ENCODE results near the gene SGMS1.

The SGMS1 gene

DNA sequence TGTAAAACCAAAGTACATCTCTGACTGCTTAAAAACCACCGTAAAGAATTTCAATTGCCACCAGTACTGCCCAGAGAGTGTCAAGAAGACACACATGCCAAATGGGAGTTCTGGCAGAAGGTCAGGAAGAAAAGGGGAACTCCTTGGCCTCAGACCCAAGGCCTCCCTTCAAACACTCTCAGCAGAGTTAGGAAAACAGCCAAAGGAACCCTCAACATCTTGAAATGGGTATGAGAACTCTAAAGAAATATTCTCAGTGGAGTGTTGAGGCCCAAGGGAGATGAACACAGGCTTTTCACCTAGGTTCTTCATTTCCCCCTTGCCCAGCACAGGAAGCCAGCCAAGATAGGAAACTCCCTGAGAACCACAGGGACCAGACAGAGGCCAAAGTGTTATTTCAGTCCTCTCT lies 276.4 kb downstream of the SGMS1 start:
- no peak for DNase-seq (ENCODE audit: extremely low read depth, low read depth)
- TF ChIP-seq, protein P1, sequence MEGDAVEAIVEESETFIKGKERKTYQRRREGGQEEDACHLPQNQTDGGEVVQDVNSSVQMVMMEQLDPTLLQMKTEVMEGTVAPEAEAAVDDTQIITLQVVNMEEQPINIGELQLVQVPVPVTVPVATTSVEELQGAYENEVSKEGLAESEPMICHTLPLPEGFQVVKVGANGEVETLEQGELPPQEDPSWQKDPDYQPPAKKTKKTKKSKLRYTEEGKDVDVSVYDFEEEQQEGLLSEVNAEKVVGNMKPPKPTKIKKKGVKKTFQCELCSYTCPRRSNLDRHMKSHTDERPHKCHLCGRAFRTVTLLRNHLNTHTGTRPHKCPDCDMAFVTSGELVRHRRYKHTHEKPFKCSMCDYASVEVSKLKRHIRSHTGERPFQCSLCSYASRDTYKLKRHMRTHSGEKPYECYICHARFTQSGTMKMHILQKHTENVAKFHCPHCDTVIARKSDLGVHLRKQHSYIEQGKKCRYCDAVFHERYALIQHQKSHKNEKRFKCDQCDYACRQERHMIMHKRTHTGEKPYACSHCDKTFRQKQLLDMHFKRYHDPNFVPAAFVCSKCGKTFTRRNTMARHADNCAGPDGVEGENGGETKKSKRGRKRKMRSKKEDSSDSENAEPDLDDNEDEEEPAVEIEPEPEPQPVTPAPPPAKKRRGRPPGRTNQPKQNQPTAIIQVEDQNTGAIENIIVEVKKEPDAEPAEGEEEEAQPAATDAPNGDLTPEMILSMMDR (IDR thresholded peaks at IDR 0.05; ENCODE audit: low read depth, low read length, missing control alignments), result no peak
- no peak overlapping the region for H3K4me3 ChIP-seq (replicated peaks; ENCODE audit: low read depth, low read length)

DNA sequence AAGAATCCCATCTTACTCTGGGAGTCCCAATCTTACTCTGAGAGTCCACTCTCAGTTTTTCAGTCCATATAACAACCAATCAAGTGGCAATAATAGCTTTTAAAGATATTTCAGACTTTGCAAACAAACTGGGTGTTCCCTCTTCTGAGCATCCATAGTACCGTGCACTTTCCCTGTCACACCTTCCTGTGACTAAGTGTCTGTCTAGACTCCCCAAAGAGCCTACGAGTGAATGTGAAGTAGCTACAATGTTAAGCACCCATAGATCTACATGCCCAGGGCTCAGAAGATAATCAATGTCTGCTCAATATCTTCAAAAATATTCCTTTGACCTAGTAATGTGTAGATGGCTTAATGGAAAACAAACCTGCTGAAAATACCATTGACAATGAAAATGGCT lies 276.8 kb downstream of the SGMS1 start:
- TF ChIP-seq, protein P1 (IDR thresholded peaks at IDR 0.05; ENCODE audit: low read depth, low read length, missing control alignments), result no peak
- no peak for DNase-seq (ENCODE audit: extremely low read depth, low read depth)
- no peak overlapping the region for H3K4me3 ChIP-seq (replicated peaks; ENCODE audit: low read depth, low read length)

DNA sequence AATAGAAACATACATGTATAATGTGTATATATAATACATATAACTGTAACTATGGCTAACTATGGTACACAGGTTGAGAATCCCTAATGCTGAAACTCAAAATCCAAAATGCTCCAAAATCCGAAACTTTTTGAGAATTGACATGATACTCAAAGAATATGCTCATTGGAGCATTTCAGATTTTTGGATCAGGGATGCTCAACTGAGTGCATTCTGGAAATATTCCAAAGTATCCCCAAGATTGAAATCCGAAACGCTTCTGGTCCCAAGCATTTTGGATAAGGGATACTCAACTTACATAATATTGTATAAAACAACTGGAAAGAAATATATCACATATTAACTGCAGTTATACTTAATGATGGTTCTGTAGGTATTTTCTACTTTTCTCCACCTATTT lies 278.2 kb downstream of the SGMS1 start:
- H3K4me3 ChIP-seq (replicated peaks; ENCODE audit: low read depth, low read length), result no peak overlapping the region
- TF ChIP-seq, protein P1 (IDR thresholded peaks at IDR 0.05; ENCODE audit: low read depth, low read length, missing control alignments), result no peak
- no peak for DNase-seq (ENCODE audit: extremely low read depth, low read depth)

DNA sequence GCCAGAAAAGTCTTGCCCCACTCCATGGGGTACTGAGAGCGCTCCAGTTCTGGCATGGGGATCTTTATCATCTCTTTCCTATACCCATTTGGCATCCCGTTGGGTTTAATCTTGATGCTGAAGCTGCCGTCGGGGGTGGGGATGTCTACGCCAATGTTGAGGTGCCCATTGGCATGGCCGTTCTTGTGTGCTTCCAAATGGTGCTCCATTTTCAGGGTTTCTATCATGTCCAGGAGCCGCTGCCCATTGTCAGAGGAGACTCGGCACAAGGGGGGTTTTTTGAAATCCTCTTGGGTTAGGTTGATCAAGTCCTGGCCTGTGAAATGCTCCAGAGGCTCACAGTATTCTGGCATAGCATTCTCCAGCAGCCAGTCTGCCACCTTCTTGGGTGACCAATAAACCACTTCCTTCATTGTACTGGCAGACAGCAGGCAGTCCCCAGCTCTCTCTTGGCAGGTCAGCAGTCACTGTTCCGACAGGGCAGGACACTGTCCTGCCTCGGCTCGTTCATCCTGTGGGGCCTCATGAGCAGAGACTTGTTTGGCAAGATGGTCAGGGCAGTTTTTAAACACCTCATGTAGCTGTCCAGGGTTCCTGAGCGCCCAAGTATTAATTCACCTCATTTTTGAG lies 279.9 kb downstream of the SGMS1 start:
- no peak overlapping the region for H3K4me3 ChIP-seq (replicated peaks; ENCODE audit: low read depth, low read length)
- DNase-seq (ENCODE audit: extremely low read depth, low read depth), result no peak
- TF ChIP-seq, protein P1 (IDR thresholded peaks at IDR 0.05; ENCODE audit: low read depth, low read length, missing control alignments), result no peak

DNA sequence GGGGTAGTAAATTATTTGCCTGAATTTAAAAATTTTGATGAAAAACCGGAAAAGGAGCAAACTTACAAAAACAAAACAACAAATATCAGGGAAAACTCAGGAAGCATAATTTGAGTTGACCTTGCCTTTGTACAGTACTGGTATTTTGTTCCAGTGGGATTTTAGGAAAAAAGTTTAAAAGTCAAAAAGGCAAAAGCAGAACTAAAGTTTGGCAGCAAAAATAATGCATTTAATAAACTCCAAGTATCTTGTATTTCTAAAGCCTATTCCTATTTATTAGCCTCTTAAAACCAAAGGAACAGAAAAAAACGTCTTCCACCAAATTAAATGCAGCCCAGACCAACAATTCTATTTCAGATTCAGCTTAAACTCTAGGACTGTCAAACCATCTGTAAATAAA lies 281.8 kb downstream of the SGMS1 start:
- H3K4me3 ChIP-seq (replicated peaks; ENCODE audit: low read depth, low read length), result no peak overlapping the region
- TF ChIP-seq, protein P1 (IDR thresholded peaks at IDR 0.05; ENCODE audit: low read depth, low read length, missing control alignments), result no peak
- DNase-seq (ENCODE audit: extremely low read depth, low read depth), result no peak

DNA sequence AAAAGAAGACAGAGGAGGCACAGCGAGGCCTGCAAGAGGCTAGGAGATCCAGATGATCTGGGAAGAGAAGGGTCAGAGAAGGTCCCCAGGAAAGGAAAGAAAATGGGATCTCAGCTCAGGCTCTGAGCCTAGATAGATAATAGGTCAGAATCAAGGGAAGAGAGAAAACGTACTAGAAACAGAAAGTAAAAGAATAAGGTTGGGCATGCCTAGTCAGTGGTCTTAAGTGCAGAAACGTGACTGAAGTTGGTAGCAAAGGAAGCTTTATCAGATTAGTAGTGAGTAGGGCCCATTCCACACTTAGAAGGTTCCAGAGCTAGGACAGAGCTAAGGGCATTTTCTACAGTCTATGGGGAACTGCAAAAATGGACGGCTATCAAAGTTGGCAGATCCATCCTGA lies 287.6 kb downstream of the SGMS1 start:
- TF ChIP-seq, protein P1 (IDR thresholded peaks at IDR 0.05; ENCODE audit: low read depth, low read length, missing control alignments), result no peak
- H3K4me3 ChIP-seq (replicated peaks; ENCODE audit: low read depth, low read length), result no peak overlapping the region
- no peak for DNase-seq (ENCODE audit: extremely low read depth, low read depth)

DNA sequence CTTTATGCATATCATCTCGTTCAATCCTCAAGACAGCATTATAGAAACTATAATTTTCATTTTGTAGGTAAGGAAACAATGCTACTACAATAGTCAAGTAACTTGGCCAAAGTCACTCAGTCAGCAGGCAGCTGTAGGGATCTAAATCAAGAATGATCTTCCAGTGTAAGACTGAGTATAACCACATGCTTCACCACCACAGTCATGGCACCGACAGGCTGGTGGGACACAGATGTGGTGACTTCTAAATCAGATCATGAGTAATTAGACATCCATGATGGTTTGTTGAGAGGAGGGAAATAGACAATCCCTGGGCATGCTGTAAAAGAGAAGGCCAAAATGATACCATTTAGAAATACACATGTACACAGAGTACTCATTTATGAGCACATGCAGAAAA lies 288.4 kb downstream of the SGMS1 start:
- TF ChIP-seq, protein P1 (IDR thresholded peaks at IDR 0.05; ENCODE audit: low read depth, low read length, missing control alignments), result no peak
- no peak for DNase-seq (ENCODE audit: extremely low read depth, low read depth)

More for the DNA sequence above, 288.4 kb downstream of the SGMS1 start:
- no peak overlapping the region for H3K4me3 ChIP-seq (replicated peaks; ENCODE audit: low read depth, low read length)

All from HFF-Myc (cell line).